ENCODE results near the gene SLC6A12.

Gene SLC6A12

GRCh38 chr12:228846-229200, 14.9 kb upstream of the SLC6A12 start:
- intact Hi-C loops (cut with DNase I; ENCODE audit: low total_unique reads) = no loop called here

GRCh38 chr12:227923-228845, 14.2 kb upstream of the SLC6A12 start:
- Histone ChIP-seq H3K4me3 (no peak overlapping the region), H3K36me3 (no peaks in the 10 kb centered on the region), H3K9me3 (no peaks in the 10 kb centered on the region), H3K4me1 (no peaks in the 10 kb centered on the region), H3K27me3 (peaks cover 0 to 13% of the 10 kb centered on the region in 2 donors), H3K27ac (no peak overlapping the region)
- intact Hi-C loops (cut with DNase I; ENCODE audit: low total_unique reads) = no loop called here
- TF ChIP-seq CTCF (IDR thresholded peaks at IDR 0.05) = no peak
- DNase-seq = peak in 1 of 2 donors; percentile 17

More at GRCh38 chr12:228846-229200, 14.9 kb upstream of the SLC6A12 start:
- Histone ChIP-seq H3K27ac (no peak overlapping the region), H3K4me1 (no peaks in the 10 kb centered on the region), H3K27me3 (peaks cover 0 to 14% of the 10 kb centered on the region in 2 donors), H3K4me3 (no peak overlapping the region), H3K36me3 (no peaks in the 10 kb centered on the region), H3K9me3 (no peaks in the 10 kb centered on the region)
- peak in 1 of 2 donors; percentile 1 for DNase-seq
- TF ChIP-seq CTCF (IDR thresholded peaks at IDR 0.05) = no peak

GRCh38 chr12:227286-227915, 13.4 kb upstream of the SLC6A12 start:
- intact Hi-C loops (cut with DNase I; ENCODE audit: low total_unique reads) = no loop called here
- no peak for DNase-seq
- Histone ChIP-seq H3K36me3 (no peaks in the 10 kb centered on the region), H3K27ac (no peak overlapping the region), H3K4me3 (no peak overlapping the region), H3K4me1 (no peaks in the 10 kb centered on the region), H3K27me3 (peaks cover 0 to 12% of the 10 kb centered on the region in 2 donors), H3K9me3 (no peaks in the 10 kb centered on the region)
- TF ChIP-seq CTCF (IDR thresholded peaks at IDR 0.05) = no peak

GRCh38 chr12:226401-226800, 12.4 kb upstream of the SLC6A12 start:
- intact Hi-C loops (cut with DNase I; ENCODE audit: low total_unique reads) = no loop called here

GRCh38 chr12:225012-225411, 11.1 kb upstream of the SLC6A12 start:
- DNase-seq = peak; percentile 12 to 39
- peaks cover 0 to 2% (median 0%) of the 10 kb centered on the region in 4 donors for H3K4me1 ChIP-seq
- no peak for TF ChIP-seq CTCF (IDR thresholded peaks at IDR 0.05)
- no peak overlapping the region for H3K4me3 ChIP-seq
- no peaks in the 10 kb centered on the region for H3K36me3 ChIP-seq
- no peaks in the 10 kb centered on the region for H3K9me3 ChIP-seq
- no peak overlapping the region for H3K27ac ChIP-seq
- H3K27me3 ChIP-seq = peaks cover 0 to 25% of the 10 kb centered on the region in 2 donors
- intact Hi-C loops (cut with DNase I; ENCODE audit: low total_unique reads) = no loop called here

More at GRCh38 chr12:226401-226800, 12.4 kb upstream of the SLC6A12 start:
- TF ChIP-seq CTCF (IDR thresholded peaks at IDR 0.05) = no peak
- H3K27ac ChIP-seq = no peak overlapping the region
- DNase-seq = peak in 1 of 2 donors; percentile 45
- no peaks in the 10 kb centered on the region for H3K36me3 ChIP-seq
- no peaks in the 10 kb centered on the region for H3K4me1 ChIP-seq
- H3K4me3 ChIP-seq = no peak overlapping the region
- H3K9me3 ChIP-seq = no peaks in the 10 kb centered on the region
- peaks cover 0 to 13% of the 10 kb centered on the region in 2 donors for H3K27me3 ChIP-seq
